Peyer's patch (tissue), 4 donors: ENCODE results near the gene LRRTM1. TPM values are rescaled to one million over a fixed set of nuclear protein-coding genes. Genes with fewer than 3 reads are reported as not detected.

Experiments
- DNase-seq, 3 donors: peaks; one replicate each; pipeline ENCODE4 v3.0.0-alpha.2; 2017 to 2019
- H3K27ac ChIP-seq, 4 donors: fragments of 200-600 bp; sonication (generic); one replicate each; pipeline ENCODE4 v1.5.1; 2016 to 2019
- H3K27me3 ChIP-seq, 2 donors: fragments of 200-600 bp; sonication (generic); one replicate each; pipeline ENCODE4 v1.5.1; 2019
- H3K36me3 ChIP-seq, 3 donors: fragments of 200-600 bp; sonication (generic); one replicate each; pipeline ENCODE4 v1.5.1; 2016 to 2019
- H3K4me1 ChIP-seq, 4 donors: fragments of 200-600 bp; sonication (generic); one replicate each; pipeline ENCODE4 v1.5.1; 2016 to 2019
- H3K4me3 ChIP-seq, 4 donors: fragments of 200-600 bp; sonication (generic); 1 replicate in 3 of 4; 2 replicates in 1 of 4; pipeline ENCODE4 v1.5.1; 2016 to 2019; ENCODE audit warnings: mild to moderate bottlenecking in 1 of 4
- H3K9me3 ChIP-seq, 4 donors: fragments of 200-600 bp; sonication (generic); one replicate each; pipeline ENCODE4 v1.5.1; 2016 to 2019; ENCODE audit warnings: mild to moderate bottlenecking in 1 of 4
- CTCF ChIP-seq, 6 experiments: fragments of 450-650 bp in 4 of 6; fragments of 200-600 bp in 2 of 6; sonication (generic) in 1 of 6; IDR thresholded peaks; one replicate each; pipeline ENCODE4 v1.5.1; 2017 to 2019; ENCODE audit warnings: antibody characterized with exemption in 6 of 6, mild to moderate bottlenecking in 3 of 6, moderate library complexity in 1 of 6
- POLR2A ChIP-seq, 2 donors: fragments of 450-650 bp; IDR thresholded peaks; one replicate each; pipeline ENCODE4 v1.5.1; 2017; ENCODE audit warnings: antibody characterized with exemption in 2 of 2, mild to moderate bottlenecking in 2 of 2, moderate library complexity in 2 of 2
- total RNA-seq, 4 donors: library from RNA; depleted of rRNA; stranded (reverse); fragments of >200 nt; gene quantifications; one replicate each; pipeline ENCODE4 v1.1.0, GENCODE V29; 2016

Gene LRRTM1
- total RNA-seq, 4 donors from 2014 or later, result not detected

- H3K27ac ChIP-seq, result no peak overlapping the region
- TF ChIP-seq CTCF (IDR thresholded peaks at IDR 0.05), result no peak
- TF ChIP-seq POLR2A (IDR thresholded peaks at IDR 0.05), result no peak
- H3K9me3 ChIP-seq, result no peaks in the 10 kb centered on the region
- peak overlapping the region in 1 of 4 donors; percentile 41 for H3K4me3 ChIP-seq
- peaks cover 0 to 17% of the 10 kb centered on the region in 2 donors for H3K27me3 ChIP-seq
- no peak for DNase-seq
- H3K36me3 ChIP-seq, result no peaks in the 10 kb centered on the region
- peaks cover 0 to 6% (median 0%) of the 10 kb centered on the region in 4 donors for H3K4me1 ChIP-seq
These were observed 2.6 kb downstream of the LRRTM1 start for GRCh38 chr2:80302001-80302313.

- peaks cover 0 to 17% of the 10 kb centered on the region in 2 donors for H3K27me3 ChIP-seq
- TF ChIP-seq CTCF (IDR thresholded peaks at IDR 0.05) (no peak), POLR2A (IDR thresholded peaks at IDR 0.05) (no peak)
- H3K36me3 ChIP-seq, result no peaks in the 10 kb centered on the region
- H3K9me3 ChIP-seq, result no peaks in the 10 kb centered on the region
- H3K4me1 ChIP-seq, result peaks cover 0 to 6% (median 0%) of the 10 kb centered on the region in 4 donors
- no peak for DNase-seq
- no peak overlapping the region for H3K27ac ChIP-seq
- H3K4me3 ChIP-seq, result no peak overlapping the region
These were observed 3.6 kb downstream of the LRRTM1 start for GRCh38 chr2:80300954-80301353.

GRCh38 chr2:80300346-80300745 lies 4.2 kb downstream of the LRRTM1 start:
- Histone ChIP-seq H3K4me3 (no peak overlapping the region), H3K27me3 (peaks cover 0 to 17% of the 10 kb centered on the region in 2 donors), H3K36me3 (no peaks in the 10 kb centered on the region), H3K27ac (no peak overlapping the region), H3K9me3 (no peaks in the 10 kb centered on the region), H3K4me1 (peaks cover 0 to 6% (median 0%) of the 10 kb centered on the region in 4 donors)
- DNase-seq, result no peak
- TF ChIP-seq POLR2A (IDR thresholded peaks at IDR 0.05) (no peak), CTCF (IDR thresholded peaks at IDR 0.05) (no peak)

GRCh38 chr2:80299661-80300060 lies 4.9 kb downstream of the LRRTM1 start:
- Histone ChIP-seq H3K36me3 (no peaks in the 10 kb centered on the region), H3K9me3 (no peaks in the 10 kb centered on the region), H3K27me3 (peaks cover 0 to 17% of the 10 kb centered on the region in 2 donors), H3K4me1 (peaks cover 0 to 6% (median 0%) of the 10 kb centered on the region in 4 donors), H3K27ac (no peak overlapping the region), H3K4me3 (no peak overlapping the region)
- no peak for DNase-seq
- no peak for TF ChIP-seq CTCF (IDR thresholded peaks at IDR 0.05)
- TF ChIP-seq POLR2A (IDR thresholded peaks at IDR 0.05), result no peak

GRCh38 chr2:80298954-80299353 lies 5.6 kb downstream of the LRRTM1 start:
- TF ChIP-seq POLR2A (IDR thresholded peaks at IDR 0.05), result no peak
- Histone ChIP-seq H3K4me3 (no peak overlapping the region), H3K27ac (no peak overlapping the region), H3K36me3 (no peaks in the 10 kb centered on the region), H3K9me3 (no peaks in the 10 kb centered on the region), H3K4me1 (peaks cover 0 to 6% (median 0%) of the 10 kb centered on the region in 4 donors), H3K27me3 (peaks cover 0 to 17% of the 10 kb centered on the region in 2 donors)
- no peak for DNase-seq

- no peak for TF ChIP-seq POLR2A (IDR thresholded peaks at IDR 0.05)
- no peak for TF ChIP-seq CTCF (IDR thresholded peaks at IDR 0.05)
- H3K4me3 ChIP-seq, result no peak overlapping the region
- H3K27me3 ChIP-seq, result no peaks in the 10 kb centered on the region
- H3K4me1 ChIP-seq, result no peaks in the 10 kb centered on the region
- H3K36me3 ChIP-seq, result no peaks in the 10 kb centered on the region
- DNase-seq, result no peak
- no peak overlapping the region for H3K27ac ChIP-seq
- H3K9me3 ChIP-seq, result no peaks in the 10 kb centered on the region
These were observed 11.5 kb downstream of the LRRTM1 start for GRCh38 chr2:80293039-80293438.
